Medulla oblongata (tissue), 1 donor: Measurements from ENCODE around the gene GNB1L.
"Not testable (repeated sequence)": the region's sequence is repeated elsewhere in the genome, so short reads cannot be mapped to it uniquely, and the experiment has no call there.

Experiments used
- DNase-seq: peaks from one replicate; pipeline ENCODE4 v3.0.0-alpha.2; 2015; ENCODE audit errors: extremely low spot score

Gene GNB1L

DNA sequence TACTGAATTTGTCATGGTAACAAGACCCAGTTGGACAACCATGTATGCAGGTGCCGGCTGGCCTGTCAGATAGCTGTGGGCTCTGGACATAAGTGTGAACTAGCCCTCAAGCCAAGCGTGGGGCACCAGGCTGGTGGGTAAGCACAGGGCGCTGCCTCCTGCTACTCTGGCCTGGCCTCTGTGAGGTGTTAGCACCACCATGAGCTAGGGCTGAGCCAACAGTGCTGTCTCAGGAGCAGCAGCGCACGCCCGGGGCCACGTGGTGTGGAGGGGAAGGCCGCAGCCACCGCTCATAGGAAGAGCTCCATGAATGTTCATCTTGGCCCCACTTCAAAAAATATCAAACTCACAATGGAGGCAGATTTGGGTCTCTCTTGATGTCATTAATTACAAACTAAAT is 35.3 kb upstream of the GNB1L start:
- DNase-seq = no peak

GRCh38 chr22:19888131-19888746 is 33.6 kb upstream of the GNB1L start:
- DNase-seq = no peak

GRCh38 chr22:19887256-19887985 is 32.7 kb upstream of the GNB1L start:
- DNase-seq = no peak

DNA sequence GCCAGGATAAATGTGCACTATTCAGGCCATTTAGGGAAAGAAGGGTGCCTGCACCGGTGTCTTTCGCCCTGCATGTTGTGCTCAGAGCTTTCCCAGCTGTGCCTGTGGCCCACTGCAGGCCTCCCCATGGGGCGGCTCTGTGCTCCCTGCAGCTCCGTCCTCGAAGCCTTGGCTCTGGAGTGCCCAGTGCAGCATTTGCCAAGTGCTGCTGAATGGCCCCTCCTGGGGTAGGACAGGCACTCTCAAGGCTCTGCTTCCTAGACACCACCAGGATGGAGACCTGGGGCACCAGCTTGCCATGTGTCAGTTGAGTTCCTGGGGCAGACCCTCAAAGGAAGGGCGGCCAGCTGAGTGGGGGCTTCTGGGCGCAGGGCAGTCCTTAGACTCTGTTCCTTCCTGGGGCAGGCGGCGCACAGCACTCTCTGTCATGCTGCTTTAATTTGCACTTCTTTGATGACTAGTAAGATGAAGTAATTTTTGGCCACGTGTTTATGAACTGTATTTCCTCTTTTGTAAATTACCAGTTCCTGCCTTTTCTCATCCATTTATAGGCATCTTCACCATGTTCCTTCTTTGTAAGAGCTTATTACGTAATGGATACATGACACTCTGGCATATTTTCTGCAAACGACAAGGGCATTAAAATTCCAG is 32.1 kb upstream of the GNB1L start:
- peak; percentile 49 for DNase-seq

- DNase-seq = no peak
Measured at GRCh38 chr22:19885841-19886592, 31.3 kb upstream of the GNB1L start.

GRCh38 chr22:19884954-19885751 is 30.5 kb upstream of the GNB1L start:
- no peak for DNase-seq

DNA sequence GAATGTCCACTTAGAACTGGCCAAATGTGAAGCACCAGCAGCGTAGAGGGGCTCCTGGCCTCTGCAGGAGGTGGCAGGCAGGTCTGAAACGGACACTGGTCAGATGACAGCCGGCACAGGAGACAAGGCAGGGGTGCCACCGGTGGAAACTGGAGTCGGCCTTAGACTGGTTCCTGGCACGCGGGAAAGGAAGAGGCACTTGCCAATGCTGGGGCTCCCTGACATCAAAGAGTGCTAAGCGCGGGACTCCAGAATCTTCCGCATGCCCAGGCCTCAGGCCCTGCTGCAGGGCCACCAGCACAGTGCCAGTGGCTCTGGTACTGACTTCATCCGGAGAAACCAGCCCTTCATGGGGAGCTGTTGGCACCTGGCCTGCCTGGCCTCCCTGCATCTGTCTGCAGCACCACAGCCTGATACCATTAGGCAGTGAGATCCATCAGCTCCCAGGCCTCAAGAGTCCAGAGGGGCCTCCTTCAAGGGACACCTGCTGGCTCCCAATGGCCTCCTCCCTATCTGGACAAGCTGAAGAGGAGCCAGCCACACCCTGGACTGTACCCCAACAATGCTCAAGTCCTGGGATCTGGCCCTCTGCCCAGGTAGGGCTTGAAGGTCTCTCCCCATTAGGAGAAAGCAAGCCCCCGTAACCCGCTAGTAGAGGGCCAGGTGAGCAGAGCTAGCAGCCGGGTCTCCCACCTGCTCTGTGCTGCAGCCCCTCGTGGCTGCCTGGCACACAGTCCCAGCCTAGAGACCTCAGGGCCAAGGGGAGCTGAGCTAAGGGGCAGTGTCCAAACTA is 29.7 kb upstream of the GNB1L start:
- no peak for DNase-seq

DNA sequence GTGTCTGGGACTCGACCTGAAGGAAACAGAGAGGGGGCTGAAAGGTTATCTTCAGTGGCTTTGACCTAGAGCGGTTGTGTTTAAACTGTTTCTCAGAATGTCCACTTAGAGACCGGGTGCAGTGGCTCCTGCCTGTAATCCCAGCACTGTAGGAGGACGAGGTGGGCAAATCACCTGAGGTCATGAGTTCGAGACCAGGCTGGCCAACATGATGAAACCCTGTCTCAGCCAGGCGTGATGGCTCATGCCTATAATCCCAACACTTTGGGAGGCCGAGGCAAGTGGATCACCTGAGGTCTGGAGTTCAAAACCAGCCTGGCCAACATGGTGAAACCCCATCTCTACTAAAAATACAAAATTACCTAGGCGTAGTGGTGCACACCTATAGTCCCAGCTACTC is 28.8 kb upstream of the GNB1L start:
- DNase-seq = not testable (repeated sequence)

- no peak for DNase-seq
Measured at GRCh38 chr22:19882446-19883381, 28.0 kb upstream of the GNB1L start.

GRCh38 chr22:19880786-19881569 is 26.3 kb upstream of the GNB1L start:
- DNase-seq = no peak

DNA sequence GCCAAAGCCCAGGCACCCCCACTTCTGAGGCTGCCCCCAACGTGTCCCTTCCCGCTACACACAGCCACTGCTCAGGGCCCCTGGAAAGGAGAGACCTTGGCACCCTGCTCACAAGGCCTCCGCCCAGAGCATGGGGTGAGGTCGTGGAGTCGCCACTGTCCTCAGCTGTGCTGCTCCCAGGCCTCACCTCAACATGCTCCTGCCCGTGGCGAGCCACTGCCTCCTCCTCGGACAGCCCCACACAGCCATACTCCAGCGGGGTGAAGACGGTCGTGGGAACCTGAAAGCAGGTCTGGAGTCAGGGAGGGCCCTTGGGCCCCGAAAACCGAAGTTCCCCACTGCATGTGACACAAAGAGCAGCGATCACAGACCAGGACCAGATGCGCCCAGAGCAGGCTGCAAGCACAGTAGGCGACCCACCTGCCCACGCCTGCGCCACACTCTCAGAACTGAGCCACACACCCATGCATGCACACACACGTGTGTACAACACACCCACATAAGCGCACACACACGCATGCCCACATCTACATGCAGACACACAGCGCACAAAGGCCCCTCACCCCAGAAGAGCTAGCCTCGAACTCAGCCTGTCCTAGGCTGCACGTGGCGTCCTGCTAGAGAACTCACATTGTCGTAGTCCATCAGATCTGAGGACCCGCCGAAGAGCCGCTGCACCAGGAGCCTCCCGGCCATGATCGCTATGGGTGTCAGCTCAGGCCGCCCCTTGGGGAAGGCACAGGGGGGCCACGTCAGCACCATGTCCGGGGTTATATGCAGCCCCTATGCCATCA is 25.5 kb upstream of the GNB1L start:
- no peak for DNase-seq

GRCh38 chr22:19879643-19879991 is 24.9 kb upstream of the GNB1L start:
- no peak for DNase-seq

GRCh38 chr22:19879246-19879570 is 24.5 kb upstream of the GNB1L start:
- DNase-seq = no peak

GRCh38 chr22:19878461-19879245 is 24.0 kb upstream of the GNB1L start:
- no peak for DNase-seq

DNA sequence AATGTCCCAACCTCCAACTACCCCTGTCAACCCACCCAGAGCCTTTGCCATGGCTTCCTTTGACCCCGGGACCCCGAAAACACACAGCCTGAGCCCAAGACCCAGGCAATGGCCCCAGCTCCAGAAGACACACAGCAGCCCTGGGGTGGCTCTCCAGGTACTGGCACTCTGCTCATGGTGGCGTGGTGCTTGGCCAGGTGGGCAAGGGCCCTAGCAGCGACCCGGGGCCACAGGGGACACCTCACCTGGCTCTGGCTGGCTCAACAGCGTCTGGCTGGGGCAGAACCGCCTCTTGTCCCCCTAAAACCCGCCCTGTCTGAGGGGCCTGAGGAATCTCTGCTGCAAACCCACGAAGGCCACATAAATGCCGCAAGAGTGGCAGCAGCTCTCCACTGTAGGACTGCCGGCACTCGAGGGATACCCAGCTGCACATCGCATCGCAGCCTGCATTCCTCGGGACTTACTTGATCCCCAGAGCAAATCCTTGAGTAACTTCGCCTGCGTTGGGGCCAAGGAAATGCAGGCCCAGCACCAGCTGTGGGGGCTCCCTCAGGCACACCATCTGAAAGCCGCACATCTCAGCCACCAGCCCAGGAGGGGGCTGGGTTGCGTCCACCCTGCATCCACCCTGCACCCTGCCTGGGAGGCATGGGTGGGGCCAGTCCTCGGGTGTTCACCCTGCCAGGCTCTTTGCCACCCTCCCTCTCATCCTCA is 23.1 kb upstream of the GNB1L start:
- DNase-seq = no peak

- no peak for DNase-seq
Measured at GRCh38 chr22:19876941-19877625, 22.4 kb upstream of the GNB1L start.
